GM19468 (cell line): Measurements from ENCODE around the gene PHACTR2.
"Not testable (repeated sequence)": the region's sequence is repeated elsewhere in the genome, so short reads cannot be mapped to it uniquely, and the experiment has no call there.

Experiments
- ATAC-seq: cut with Tn5 transposase; IDR thresholded peaks from one replicate; pipeline ENCODE4 v1.9.1; 2021; ENCODE audit warnings: mild to moderate bottlenecking, moderate library complexity, moderate number of reproducible peaks; ENCODE audit not compliant: unreplicated experiment; ENCODE audit errors: extremely low read depth

PHACTR2 gene

DNA sequence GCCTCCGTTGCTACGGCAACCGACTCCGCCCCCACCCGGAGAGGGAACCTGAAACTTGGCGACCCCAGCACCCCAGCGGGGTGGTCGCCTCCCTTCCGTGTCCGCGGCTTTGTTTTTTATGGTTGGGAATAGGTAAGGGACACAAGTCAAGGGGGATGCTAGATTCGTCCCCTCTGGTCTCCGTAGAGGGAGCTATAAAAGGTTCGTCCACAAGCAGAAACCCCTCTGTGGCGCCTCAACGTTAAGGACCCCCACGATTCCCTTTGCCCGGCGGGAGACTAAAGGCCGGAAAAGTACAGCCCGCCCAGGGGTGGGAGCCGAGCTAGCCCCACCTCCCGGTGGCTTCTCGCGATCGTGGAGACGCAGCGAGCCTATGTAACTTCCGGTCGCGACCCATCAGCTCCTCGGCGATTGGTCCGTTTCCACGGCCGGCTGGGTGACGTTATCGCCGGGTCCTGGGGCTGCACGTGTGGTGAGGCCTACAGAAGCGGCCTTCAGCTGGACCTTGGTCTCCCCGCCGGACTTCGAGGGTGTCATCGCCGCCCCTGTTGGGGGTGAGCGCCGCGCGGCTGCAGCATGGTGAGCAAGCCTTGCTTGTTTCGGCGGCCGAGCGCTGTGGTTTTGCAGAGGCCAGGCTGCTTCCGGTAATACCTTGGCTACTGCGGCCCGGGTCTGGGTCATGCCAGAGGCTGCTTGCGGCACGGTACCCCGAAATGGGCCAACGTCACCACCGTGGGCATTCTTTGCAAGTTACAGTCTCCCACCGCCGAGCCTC, 165.3 kb downstream of the PHACTR2 start, which contains the start of gene LTV1:
Gene LTV1 (plus strand): TSS at position 437 of the 775 bp plus-strand sequence. CDS start 140 bp downstream, at position 577.
- ATAC-seq: peak; percentile 99

DNA sequence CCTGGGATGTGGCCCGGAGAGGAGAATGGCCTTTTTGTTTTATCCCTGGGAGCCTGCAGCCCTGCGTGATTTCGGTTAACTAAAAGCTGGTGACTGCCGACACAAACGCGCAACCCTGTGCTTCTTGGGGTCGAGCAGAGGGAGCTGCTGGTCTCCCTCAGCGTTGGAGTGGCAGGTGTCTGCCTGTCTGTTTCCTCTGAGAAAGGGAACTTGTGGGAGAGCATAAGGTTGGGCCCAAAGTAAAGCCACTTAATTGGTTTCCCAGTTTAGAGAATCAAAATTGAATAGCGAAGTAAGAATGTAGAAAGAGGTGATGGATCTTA, 165.9 kb downstream of the PHACTR2 start:
- ATAC-seq: no peak

DNA sequence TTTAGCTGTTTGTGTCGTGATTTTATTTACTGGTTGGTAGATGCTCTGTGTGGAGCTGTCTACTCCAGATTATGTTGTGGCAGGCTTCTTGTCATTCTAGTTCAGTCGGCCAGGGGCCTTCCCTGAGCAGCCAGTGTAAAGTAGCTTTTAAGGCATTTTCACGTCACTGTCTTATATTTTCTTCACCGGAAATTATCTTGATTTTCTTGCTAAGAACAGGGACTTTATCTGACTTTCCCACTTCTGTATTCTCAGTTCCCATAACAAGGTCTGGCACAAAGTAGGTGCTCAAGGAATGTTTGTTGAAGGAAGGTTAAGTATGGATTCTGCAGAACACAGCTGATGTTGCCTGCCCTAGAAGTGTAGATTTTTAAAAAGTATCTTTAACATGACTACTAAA, 166.2 kb downstream of the PHACTR2 start:
- no peak for ATAC-seq

DNA sequence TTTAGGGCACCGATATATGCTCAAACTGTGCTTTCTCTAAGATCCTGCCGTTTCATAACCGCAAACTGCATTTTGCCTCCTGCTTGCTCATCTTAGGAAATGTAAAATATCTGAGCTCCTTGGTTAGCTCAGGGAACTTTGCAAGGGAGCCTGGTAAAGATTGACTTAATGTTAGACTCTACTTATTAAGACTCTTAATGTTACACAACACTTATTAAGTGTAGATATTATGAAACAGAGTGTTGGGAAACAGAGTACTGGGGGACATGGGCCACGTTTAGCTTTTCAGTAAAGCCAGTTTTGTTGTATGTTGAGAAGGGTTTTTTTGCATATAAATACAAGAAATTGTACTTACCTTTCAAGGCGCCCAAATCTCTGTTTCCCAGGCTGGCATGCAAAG, 167.3 kb downstream of the PHACTR2 start:
- no peak for ATAC-seq

DNA sequence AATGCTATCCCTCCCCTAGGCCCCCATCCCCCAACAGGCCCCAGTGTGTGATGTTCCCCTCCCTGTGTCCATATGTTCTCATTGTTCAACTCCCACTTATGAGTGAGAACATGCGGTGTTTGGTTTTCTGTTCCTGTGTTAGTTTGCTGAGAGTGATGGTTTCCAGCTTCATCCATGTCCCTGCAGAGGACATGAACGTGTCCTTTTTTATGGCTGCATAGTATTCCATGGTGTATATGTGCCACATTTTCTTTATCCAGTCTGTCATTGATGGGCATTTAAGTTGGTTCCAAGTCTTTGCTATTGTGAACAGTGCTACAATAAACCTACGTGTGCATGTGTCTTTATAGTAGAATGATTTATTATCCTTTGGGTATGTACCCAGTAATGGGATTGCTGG, 173.9 kb downstream of the PHACTR2 start:
- not testable (repeated sequence) for ATAC-seq

DNA sequence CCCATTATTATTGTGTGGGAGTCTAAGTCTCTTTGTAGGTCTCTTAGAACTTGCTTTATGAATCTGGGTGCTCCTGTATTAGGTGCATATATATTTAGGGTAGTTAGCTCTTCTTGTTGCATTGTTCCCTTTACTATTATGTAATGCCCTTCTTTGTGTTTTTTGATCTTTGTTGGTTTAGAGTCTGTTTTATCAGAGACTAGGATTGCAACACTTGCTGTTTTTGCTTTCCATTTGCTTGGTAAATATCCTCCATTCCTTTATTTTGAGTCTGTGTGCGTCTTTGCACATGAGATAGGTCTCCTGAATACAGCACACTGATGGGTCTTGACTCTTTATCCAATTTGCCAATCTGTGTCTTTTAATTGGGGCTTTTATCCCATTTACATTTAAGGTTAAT, 177.3 kb downstream of the PHACTR2 start:
- ATAC-seq: not testable (repeated sequence)

DNA sequence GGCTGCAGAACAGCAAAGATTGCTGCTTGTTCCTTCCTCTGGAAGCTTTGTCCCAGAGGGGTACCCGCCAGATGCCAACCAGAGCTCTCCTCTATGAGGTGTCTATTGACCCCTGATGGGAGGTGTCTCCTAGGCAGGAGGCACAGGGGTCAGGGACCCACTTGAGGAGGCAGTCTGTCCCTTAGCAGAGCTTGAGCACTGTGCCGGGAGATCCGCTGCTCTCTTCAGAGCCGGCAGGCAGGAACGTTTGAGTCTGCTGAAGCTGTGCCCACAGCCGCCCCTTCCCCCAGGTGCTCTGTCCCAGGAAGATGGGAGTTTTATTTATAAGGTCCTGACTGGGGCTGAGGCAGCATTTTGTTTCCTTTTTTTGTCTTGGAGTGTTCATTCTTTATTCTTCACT, 179.0 kb downstream of the PHACTR2 start:
- not testable (repeated sequence) for ATAC-seq

DNA sequence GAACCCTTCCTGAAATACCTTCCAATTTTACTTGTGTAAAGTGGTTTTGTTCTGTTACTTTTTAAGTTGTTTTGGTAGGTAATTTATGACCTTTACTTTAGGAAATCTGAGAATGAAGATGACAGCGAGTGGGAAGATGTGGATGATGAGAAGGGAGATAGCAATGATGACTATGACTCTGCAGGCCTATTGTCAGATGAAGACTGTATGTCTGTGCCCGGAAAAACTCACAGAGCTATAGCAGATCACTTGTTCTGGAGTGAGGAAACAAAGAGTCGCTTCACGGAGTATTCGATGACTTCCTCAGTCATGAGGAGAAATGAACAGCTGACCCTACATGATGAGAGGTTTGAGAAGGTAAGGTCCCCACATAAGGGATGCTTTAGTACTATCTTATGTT, 179.9 kb downstream of the PHACTR2 start:
- ATAC-seq: no peak

DNA sequence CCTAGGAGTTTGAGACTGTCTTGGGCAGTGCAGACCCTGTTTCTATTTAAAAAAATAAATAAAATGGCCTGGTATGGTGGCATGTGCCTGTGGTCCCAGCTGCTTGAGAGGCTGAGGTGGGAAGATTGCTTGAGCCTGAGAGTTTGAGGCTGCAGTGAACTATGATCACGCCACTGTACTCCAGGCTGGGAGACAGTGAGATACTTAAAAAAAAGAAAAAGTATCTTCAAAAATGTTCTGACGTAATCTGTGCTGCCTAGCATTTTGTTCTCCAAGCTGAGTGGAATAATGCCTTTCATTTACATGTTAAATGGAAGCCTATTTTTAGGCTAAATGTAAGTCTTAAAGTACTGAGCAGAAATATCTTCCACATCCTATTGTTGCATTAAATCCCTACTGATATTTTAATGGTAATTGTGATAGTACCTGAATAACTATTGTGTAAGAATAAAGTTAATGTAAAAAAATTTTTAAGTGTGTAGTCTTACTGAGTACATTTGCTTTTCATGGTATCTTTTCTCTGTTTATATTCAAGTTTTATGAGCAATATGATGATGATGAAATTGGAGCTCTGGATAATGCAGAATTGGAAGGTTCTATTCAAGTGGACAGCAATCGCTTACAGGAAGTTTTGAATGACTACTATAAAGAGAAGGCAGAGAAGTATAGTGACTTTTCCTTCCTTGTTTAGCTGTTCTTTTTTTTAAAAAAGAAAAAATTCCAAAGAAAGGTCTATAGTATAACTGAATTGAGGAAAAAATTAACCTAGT, 182.3 kb downstream of the PHACTR2 start:
- no peak for ATAC-seq

DNA sequence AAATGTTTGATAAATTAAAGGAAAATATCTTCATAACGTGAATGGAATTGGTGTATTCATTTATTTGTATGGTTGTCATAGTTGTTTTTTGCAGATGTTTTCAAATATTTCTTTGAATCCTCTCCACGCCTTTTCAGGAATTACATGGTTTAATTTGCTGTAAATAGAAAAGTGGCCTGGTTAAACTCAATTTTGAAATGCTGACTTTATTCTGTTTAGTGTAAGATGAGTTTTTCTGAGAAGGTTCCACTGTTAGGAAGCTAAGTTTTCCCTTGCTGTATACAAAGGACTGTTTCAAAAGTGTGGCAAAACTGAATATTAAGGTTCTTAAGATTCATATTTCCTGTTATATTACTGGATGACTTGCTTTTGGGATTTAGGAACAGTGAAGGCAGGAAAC, 186.0 kb downstream of the PHACTR2 start:
- no peak for ATAC-seq

DNA sequence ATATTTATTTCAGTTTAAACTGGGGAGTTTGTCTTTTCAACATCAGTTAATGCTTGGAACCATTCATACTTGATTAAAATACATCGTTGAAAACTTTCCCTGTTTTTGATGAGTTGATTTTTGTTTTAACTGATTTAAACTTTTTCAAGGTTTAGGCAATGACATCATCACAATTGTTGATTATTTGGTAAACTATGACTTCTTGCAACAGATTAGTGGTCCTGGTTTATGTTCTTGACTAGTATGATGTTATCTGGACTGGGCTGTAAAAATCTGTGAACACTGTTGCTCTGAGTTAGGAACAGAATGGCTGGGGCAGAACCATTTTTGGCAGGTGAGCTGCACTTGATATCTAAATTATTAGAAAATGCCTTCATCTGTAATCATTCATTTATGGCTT, 186.5 kb downstream of the PHACTR2 start, which contains the start of gene ZC2HC1B:
Gene ZC2HC1B (plus strand): TSS at position 241 of the 400 bp plus-strand sequence. CDS start 66 bp downstream, at position 307.
- no peak for ATAC-seq

DNA sequence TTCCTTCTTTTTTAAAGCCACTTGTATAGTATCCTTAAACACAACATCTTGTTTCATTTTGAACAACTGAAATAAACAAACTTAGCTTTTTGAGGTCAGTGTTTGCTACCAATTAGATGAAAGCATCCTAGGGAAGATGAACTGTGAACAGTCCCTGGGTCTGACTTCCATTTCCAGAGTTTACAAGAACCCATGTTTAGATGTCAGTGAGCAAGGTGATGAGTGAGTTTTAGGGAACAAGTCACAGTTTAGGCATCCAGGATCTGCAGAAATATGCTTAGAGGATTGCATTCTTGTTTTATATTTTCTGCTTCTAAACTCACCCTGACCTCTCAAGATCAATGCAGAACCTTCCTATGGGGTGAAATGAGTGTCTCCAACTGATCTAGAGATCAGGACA, 189.5 kb downstream of the PHACTR2 start:
- no peak for ATAC-seq

DNA sequence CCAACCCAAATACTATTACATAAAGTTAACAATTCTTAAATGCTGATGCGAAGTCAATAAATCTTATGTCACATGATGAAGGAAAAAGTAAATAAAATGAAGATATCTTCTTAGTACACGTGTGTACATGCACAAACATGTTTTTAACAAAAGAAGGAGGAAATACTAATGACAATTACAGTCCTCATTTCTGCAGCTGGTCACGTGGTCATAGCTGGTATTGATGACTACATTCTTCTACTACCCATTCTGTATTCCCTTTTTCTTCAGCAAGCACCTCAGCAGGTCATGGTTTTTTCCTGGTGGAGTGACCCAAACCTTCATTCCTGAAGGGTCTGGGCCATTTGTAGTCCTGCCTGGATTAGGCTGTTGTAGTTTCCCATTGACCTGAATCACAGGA, 191.0 kb downstream of the PHACTR2 start:
- ATAC-seq: not testable (repeated sequence)

DNA sequence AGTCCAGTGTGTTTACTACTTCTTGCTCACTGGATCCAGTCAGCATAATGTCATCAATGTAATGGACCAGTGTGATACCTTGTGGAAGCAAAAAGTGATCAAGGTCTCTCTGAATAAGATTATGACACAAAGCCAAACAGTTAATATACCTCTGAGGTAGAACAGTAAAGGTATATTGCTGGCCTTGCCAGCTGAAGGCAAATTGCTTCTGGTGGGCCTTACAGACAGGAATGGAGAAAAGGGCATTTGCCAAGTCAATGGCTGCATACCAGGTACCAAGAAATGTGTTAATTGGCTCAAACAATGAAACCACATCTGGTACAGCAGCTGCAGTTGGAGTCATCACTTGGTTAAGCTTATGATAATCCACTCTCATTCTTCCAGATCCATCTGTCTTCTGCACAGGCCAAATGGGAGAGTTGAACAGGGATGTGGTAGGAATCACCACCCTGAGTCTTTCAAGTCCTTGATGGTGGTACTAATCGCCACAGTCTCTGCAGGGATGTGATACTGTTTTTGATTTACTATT, 193.5 kb downstream of the PHACTR2 start:
- ATAC-seq: not testable (repeated sequence)

DNA sequence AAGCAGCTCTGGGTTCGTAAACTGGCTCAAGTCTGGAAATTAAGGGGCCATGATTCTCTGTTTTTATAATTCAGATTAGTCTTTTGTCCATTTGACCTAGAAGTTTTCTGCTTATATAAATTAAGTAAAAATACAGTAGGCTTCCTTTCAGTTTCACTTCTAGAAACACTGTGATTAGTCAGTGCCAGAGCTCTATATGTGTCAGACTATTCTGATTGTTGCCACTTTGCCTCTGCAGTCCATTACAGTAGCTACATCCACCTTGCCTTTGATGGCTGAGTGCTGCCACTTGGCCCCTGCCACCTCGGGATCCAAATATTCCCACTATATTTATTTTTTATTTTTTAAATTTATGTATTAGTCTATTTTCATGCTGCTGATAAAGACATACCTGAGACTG, 194.4 kb downstream of the PHACTR2 start:
- ATAC-seq: peak; percentile 97

DNA sequence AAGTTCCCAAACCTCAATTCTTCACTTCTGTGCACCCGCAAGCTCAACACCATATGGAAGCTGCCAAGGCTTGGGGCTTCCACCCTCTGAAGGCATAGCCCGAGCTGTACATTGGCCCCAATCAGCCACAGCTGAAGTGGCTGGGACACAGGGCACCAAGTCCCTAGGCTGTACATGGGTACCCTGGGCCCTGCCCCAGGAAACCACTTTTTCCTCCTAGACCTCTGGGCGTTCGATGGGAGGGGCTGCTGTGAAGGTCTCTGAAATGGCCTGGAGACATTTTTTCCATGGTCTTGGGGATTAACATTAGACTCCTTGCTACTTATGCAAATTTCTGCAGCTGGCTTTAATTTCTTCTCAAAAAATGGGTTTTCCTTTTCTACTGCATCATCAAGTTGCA, 195.8 kb downstream of the PHACTR2 start:
- not testable (repeated sequence) for ATAC-seq

DNA sequence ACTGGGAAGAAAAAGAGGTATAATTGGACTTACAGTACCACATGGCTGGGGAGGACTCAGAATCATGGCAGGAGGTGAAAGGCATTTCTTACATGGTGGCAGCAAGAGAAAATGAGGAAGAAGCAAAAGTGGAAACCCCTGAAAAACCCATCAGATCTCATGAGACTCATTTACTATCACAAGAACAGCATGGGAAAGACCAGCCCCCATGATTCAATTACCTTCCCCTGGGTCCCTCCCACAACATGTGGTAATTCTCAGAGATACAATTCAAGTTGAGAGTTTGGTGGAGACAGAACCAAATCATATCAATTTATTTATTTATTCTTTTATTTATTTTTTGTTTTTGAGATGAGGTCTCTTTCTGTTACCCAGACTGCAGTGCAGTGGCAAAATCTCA, 196.7 kb downstream of the PHACTR2 start:
- ATAC-seq: not testable (repeated sequence)

DNA sequence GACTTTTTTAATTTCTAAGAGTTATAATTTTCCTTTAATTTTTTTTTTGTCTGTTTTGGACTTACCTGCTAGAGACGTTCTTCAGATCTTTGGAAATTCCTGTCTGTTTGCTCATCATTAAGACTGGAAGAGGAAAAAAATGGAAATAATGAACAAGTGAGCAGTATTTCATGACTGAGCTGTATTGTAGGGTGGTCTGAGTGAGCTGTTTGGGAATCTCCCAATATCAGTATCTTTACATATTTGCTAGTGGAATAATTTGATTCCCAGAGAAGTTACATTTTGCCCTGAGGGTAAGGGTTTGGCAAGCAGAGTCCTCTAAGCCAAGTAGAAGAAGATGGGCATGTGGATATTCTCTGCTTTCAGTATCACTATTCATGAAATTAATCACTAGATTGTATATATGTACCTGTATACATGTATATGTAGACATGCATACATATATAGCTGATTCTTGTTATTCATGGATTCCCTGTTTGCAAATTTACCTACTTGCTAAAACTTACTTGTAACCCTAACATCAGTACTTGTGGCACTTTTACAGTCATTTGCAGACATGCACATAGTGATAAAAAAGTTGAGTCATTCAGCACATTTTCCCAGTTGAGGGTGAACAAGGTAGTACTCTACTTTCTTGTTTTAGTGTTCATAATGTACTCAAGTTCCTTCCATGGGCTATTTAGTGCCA, 200.0 kb downstream of the PHACTR2 start:
- ATAC-seq: no peak

DNA sequence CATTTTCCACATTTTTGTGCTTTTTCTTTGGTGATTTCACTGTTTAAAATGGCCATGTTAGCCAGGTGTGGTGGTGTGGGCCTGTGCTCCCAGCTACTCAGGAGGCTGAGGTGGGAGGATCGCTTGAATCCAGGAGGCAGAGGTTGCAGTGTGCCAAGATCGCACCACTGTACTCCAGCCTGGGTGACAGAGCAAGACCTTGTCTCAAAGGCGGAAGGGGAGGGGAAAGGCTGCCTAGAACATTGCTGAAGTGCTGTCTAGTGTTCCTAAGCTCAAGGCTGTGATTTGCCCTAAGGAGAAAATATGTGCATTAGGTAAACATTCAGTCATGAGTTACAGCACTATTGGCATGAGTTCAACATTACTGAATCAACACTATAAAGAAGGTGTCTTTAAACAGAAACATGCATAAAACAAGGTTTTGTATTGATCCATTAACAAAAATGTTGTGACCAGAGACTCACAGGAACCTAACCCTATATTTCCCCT, 200.6 kb downstream of the PHACTR2 start:
- ATAC-seq: no peak

DNA sequence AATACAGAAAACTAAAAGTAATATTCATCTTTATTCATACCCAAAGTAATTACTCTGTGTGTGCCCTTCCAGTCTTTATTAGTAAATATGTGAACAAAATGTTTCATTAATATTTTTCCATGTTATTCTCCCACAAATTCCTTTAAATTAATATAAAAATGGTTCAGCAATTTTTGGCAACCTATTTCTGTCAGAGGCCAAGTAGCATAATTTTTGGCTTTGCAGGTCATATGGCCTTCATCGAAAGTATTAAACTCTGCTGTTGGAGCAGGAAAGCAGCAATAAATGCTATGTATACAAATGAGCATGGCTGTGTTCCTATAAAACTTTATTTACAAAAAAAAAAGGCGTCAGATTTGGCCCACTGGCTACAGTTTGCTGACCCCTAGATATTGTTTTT, 202.6 kb downstream of the PHACTR2 start:
- ATAC-seq: no peak
